NK-92 (cell line): ENCODE data around the gene NOC4L.
"Not testable (repeated sequence)": the region's sequence is repeated elsewhere in the genome, so short reads cannot be mapped to it uniquely, and the experiment has no call there.

ENCODE experiments used
- DNase-seq: peaks from one replicate; lab custom pipeline; 2025; ENCODE audit not compliant: unreplicated experiment; lab: John Stamatoyannopoulos, UW

NOC4L gene

DNA sequence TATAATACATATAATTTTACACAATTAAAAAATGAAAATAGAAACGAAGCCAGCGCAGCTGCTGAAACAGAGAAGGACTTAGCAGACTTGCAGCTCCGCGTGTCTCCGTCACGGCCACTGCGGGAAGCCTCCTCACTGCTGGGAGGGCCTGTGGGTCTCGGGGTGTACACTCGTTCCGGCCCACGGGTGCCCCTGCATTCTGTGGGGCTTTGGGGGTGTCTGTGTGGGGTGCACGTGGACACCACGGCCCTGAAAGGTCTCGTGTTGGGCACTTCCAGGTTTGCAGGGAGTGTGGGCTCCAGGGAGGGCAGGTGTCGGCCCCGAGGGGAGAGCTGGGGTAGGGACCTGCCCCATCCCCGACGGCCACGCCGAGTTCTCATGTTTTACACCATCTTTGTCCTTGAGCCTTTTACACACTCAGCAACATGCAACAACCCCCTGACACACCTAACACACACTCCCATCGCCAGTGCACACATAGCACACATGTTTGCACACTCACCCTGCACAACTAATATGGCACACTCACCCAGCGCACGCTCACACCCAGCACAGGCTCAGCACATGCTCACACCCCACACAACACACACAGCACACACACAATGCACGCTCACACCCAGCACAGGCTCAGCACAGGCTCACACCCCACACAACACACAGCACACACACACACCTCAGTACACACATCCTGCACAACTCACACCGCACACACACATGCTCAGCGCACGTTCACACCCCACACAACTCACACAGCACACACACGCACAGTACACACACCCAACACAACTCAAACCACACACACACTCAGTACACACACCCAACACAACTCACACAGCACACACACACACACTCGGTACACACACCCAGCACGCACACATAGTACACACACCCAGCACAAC, 36.6 kb downstream of the NOC4L start:
- DNase-seq: no peak

DNA sequence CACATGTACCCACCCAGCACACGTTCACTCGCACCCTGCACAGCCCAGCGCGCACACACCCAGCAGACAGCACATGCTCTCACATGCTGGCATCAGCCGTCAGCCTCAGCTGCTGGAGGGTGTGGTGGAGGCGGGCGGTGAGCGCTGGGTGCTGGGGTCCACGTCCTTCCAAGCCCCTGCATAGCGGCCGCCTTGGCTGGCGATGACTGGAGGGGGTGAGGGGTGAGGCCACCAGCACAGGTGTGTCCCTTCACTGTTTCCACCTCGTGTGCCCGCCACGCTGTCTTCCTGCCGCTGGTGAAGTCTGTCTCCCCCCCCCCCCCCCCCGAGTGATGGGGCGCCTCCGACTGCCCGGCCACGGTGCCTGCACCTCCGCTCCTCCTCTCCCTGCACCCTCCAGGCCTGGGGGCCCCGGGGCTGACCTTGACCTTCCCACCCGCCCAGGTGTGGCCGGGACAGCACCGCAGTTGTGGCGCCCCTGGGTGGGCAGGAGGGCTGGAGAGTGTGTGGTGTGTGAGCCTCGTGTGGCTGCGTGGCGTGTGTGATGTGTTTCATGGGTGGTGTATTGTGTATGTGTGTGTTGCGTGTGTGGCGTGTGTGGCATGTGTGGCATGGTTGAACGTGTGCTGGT, 37.4 kb downstream of the NOC4L start:
- no peak for DNase-seq

DNA sequence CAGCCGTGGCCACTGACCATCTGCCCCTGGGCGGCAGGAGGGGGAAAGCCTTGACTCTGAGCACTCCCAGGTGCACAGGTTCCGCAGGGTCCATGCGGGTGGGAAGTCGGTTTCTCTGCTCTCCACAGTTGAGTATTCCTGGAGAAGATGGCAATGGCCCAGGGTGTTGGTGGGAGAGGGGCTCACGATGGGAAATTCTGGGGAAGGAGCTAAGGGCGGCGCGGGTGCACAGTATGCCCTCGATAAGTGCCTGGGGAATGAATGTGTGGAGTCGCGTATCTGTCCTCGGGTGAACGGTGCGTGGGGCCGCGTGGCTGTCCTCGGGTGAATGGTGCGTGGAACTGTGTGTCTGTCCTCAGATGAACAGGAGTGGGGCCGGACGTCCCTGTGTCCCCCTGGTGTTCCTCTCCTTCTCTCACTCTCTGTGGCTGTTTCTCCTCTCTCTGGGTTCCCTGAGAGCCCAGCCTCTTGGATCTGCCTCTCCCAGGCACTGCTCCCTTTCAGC, 38.0 kb downstream of the NOC4L start:
- no peak for DNase-seq

DNA sequence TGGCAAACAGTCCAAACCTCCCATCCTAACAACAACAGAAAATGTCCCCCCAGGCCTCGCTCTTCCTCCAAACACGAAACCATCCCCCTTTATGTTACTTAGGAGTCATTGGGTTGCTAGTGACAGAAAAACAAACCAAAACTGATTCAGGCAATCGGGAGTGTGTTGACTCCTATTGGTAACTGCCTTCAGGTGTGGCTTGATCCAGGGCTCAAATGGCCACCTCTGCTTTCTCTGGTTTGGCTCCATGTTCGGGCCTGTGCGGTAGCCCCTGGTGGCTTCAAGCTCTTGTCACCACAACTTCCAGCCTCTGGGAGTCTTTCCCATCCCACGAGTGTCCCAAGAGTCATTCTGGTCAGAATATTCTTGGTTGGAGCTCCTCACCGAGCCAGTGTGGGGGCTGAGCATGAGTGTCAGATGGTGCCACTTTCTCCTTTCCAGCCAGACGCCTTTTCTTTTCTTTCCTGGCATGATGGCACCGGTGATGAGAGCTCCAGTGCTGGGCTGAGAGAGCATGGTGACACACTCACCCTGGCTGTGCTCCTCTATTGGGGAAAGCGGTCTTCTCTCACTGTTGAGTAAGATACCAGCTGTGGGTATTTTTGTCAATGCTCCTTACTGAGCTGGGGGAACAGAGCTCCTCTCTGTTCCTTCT, 38.6 kb downstream of the NOC4L start:
- no peak for DNase-seq

DNA sequence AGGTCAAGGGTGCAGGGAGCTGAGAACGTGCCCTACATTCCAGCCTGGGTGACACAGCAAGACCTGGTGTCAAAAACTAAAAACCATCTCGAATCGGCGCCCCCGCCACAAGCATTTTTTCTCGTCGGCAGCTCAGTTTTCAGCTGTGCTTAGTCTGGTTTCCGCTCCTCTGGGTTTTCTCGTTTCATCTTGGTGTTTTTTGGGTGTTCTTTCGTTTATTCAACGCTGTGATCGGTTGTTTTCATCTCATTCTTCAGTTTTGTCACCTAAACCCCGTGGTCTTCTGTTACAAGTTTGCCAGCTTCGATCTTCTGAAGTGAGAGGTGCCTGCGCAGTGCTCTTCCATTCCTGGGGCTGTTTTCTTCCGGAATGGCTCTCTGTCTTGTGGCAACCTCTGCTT, 41.4 kb downstream of the NOC4L start:
- no peak for DNase-seq

DNA sequence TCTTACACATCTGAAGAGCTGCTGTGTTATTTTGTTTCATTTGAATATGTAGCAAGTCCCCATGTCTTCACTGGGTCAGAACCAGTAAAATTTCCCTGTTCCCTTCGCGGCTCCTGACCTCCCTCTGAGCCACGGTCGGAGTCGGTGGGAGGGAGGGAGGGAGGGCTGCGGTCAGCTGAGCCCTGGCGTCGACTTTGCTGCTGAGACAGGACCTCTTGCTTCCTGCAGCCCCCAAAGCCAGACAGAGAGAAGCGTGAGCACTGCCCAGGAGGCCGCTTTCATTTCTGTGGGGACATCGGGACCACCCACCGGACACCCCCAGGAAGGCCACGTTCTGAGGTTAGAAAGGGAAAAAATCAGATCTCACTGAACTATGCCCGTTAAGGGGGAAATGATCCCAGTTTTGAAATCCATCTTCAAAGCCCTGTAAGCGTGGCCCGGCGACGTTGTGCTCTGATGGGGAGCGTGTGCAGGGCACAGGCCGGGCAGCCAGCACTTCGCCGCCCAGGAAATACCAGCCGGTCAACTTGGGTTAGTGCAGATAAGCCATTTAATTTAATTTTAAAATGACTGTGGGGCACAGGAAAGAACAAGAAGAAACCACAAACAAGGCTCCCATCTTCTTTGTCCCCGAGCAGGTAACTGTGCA, 42.1 kb downstream of the NOC4L start:
- no peak for DNase-seq

DNA sequence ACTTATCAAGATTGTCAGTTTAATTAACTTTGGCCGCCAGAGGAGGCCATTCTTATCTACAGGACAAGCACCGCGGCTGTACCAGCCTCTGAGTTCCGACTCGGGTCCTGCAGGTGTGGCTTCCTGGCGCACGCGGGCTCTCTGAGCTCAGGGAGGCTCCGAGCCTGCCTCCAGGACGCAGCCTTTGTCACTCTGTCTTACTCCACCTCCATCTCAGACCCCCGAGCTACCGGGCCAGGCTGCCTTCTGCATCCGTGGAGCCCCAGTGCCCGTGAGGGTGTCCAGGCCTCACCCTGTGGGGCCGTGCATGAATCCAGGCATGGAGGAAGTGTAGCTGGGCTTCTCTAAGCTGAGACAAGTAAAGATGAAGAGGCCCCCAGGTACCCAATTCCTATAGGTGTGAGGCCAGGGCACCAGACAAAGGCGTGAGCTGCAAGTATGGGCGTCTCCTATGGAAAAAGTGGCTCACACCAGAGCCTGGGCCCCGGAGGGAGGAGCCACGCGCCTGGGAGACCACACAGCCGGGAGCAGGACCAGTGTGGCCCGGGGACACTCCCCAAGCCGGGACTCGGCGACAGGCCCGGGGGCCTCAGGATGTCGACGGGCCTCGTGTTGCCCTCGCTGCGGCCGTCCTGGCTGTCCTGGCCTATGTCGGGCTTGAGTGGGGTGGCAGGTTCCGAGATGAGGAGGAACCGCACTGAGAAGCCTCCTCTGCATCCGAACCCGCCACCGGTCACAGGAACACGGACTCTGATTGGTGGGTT, 42.8 kb downstream of the NOC4L start:
- no peak for DNase-seq

DNA sequence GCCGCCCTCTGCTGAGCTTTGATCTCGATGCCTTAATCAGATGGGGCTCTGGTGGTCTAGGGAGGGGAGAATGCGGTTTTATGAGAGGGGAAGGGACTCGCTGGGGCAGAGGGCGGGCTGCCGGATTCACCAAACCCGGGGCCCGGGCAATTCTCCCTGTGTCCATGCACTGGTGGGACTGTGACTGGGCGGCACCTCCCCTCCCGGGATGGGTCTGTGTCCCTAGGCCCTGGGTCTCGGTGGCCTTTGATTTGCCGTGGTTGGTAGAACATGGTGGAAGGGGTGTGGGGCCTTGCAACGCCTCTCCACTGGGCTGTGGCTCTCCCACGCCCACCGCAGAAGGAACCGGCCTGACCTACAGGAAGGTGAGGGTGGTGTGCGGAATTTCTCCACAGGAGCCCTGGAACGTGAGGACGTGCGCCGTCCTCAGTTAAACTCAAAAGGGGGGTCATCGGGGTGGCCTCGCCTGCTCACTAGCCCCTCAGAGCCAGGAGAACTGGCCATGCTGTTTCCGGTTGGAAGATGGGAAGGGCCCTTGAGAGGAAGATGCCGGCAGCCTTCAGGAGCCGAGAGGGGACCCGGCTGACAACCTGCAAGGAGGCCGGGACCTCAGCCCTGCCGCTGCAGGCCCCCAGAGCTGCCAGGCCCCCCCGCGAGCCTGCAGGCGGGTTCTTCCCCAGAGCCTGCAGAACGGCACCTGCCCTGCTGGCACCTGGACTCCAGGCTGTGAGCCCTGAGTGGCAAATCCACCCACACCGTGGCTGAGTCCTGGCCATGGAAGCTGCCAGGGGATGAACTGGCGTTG, 43.6 kb downstream of the NOC4L start:
- DNase-seq: no peak

DNA sequence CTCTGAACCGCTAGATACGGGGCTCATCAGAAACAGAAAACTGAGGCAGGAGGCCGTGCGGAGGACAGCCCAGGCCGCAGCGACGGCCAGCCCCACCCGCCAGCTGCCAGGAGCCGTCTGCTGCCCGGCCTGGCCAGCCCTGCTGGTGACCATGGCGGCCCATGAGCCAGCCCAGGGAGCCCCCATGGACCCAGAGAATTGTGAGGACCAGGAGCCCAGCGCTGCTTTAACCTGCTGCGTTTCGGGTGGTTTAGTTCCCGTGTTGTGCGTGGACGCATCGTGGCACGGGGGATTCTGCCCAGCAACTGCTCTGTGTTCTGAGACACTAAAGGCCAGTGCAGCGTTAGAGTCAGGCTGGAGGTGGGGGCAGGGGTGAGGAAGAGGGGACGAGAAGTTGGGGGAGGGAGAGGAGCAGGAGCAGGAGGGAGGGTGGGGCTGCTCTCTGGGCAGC, 44.2 kb downstream of the NOC4L start:
- DNase-seq: no peak

DNA sequence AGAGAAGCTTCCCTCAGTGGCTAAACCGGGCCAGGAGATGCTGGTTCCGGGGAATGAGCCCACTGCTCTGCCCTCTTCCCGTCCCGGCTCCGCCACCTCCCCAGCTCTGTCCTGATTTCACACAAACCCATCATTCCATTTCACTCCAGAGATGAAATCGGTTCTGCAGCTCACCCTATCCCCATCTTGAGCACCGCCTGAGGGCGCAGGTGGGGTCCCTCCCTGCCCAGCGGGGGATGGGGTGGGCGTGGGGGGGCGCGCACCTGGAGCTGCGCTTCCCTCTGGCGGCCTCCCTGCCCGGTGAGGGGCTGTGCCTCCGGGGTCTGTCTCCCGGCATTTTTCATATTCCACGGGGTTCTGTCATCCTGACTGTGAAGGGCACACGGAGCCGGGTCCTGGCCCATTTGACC, 44.7 kb downstream of the NOC4L start:
- DNase-seq: no peak

DNA sequence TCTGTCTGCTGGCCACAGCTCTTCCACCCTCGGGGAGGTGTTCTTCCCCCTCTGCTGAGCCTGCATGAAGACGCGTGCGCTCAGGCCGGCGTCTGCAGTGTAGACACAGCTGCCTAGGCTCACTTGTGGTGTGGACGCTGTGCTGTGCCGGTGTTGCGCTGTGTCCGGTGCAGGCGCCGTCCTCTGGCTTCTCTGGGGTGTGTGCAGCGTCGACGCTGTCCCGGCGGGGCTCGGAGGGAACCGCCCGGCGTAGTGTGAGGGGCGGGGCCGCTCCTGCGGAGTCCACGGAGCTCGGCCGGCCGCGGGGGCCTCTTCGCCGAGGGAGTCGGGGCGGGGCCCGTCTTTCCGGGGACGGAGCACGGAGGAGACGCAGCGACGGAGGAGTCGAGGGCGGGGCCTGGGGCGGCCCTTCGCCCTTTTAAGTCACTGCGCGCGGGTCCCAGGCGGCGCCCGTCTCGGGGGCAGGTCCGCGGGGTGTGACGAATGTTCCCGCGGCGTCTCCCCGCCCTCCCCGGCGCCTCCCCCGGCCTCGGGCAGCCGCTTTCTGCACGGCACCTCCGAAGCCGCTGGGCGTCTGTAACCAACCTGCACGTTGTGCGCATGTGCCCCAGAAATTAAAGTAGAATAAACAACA, 45.2 kb downstream of the NOC4L start:
- DNase-seq: peak; percentile 21

DNA sequence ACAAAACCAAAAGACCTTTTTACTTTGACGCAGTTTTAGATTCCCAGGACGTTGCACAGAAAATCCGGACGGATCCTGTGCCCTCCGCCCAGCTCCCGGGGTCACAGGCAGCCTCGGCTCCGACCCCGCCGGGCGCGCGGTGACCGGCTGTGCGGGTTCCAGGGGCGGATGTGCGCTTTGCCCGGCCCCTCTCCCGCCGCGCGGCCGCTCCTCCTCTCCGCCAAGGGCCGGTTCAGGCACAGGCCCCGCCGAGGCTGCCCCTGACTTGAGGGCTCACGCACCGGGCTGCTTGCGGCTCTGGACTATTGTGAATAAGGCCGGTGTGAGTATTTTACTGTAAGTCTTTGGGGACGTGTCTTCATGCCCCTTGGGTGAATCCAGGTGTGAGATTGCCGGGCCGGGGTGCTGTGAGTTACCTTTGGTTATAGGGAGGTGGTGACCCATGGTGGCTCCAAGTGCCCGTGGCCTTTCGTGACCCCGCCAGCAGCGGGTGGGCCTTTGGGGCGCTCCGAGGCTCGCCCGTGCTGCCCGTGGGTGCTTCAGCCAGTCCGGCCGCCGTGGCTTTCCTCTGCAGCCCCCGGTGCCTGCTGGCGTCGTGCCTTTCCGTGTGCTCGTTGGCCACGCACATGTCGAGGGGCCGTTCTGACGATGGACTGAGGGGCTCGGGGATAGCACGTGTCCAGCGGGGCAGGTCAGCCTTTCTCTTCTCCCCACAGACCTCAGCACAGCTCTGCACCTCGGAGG, 45.9 kb downstream of the NOC4L start:
- no peak for DNase-seq

DNA sequence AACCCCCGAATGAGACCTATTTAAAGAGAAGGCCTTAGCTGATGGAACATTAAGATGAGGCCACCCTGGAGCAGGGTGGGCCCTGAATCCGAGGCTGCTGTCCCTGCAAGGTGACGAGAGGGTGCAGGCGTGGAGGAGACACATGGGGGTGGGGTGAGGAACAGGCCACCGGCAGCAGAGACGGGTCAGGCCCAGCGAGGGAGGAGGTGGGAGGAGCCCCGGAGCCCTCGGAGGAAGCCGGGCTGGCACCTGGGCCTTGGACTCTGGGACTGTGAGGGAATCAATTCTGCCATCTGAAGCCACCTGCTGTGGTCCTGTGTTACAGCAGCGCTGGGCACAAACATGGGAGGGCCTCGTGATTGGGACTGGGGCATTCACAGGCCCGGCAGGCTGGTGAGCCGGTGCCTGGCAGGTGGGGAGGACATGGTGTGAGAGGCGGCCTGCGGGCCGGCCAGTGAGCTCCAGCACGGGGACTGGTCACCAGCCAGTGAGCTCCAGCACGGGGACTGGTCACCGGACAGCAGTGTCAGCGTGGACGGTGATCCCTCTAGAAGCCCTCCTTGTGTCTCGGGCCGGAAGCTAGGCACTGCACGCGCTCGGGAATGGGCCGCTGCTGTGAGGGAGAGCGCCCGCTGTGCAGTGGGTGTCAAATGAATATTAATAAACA, 46.7 kb downstream of the NOC4L start:
- DNase-seq: no peak

DNA sequence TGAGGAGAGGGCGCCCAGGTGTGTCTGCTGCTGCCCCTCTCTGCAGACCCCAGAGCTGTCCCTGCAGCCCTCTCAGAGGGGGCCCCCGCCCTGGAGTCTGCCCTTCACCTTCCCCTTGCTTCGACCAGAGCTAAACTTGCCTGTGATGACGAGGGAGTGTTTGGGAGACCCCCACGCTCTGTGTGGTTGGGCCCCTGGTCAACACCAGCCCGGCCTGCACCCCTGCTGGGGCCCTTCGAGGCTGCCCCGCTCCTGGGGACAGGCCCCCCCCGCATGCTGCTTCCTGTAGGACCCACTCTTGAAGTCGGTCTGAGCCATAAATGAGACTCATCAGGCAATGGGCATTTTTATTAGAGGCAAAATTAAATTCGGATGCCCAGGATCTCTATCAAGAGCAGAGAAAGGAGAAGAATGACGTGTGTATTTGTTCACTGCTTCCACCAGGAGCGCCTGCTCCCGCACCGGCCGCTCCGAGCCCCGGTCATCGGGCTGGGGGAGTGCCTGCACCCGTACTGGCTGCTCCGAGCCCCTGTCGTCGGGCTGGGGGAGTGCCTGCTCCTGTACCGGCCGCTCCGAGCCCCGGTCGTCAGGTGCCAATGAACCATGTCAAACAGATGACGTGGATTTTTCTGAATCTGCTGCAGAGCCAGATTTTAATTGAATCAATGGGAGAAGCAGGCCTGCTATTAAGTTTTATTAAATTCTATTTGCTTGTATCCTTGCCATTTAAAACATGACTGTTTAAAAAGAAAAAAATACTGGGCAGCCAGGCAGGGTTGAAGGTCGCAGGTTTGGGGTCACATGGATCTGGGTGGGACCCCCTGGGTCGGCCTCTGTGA, 47.7 kb downstream of the NOC4L start:
- no peak for DNase-seq

DNA sequence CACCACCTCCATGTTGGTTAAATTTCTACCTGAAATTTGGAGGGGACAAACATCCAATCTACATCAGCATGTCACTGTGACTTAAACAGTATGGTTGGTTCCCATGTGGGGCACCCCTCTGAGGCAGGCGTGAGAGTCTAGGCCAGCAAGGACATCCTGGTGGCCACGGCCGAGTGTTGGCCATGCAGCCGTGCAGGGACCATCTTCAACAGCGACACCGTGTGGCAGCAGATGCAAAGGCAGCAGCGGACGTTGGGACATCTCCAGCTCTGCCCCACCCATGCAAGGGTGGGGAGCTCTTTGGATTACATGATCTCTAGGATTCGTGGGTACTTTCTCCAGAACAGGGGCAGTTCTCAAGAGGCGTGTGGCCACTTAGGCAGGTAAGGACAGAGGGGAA, 49.8 kb downstream of the NOC4L start:
- no peak for DNase-seq

DNA sequence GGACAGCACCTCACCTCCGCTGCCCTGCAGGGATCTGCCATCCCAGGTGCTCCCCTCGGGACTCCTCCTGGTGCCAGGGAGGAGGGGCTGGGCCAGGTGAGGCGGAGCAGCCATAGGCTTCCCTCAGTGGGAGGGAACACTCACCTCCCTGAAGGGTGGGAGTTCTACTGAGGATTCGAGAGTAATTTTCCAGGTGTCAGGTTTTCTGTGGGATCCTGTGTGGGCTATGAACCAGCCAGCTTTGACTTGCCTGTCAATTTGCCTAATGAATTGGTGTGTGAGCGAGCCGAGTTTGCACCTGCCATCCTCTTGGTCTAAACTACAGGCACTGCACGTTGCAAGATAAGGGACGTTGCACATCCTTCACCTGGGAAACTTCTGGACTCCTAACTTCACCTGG, 50.3 kb downstream of the NOC4L start:
- DNase-seq: no peak

DNA sequence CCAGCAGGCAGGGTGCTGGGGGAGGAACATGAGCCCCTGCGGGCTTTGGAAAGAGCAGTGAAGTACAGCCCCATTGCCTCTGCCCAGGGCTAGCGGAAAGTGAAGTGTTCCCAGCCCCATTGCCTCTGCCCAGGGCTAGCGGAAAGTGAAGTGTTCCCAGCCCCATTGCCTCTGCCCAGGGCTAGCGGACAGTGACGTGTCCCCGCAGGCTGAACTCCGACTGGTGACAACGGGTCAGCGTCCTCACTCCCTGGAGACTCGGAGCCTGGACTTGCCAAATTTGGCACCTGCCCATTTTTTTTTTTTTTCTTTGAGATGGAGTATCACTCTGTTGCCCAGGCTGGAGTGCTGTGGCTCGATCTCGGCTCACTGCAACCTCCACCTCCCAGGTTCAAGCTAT, 51.0 kb downstream of the NOC4L start:
- DNase-seq: not testable (repeated sequence)
